ENCODE results near the gene MAP1LC3C. TPM values are rescaled to one million over a fixed set of nuclear protein-coding genes. Genes with fewer than 3 reads are reported as not detected.

Gene MAP1LC3C
- total RNA-seq, 2 donors from 2014 or later, result 0.26 to 9.6 TPM

DNA sequence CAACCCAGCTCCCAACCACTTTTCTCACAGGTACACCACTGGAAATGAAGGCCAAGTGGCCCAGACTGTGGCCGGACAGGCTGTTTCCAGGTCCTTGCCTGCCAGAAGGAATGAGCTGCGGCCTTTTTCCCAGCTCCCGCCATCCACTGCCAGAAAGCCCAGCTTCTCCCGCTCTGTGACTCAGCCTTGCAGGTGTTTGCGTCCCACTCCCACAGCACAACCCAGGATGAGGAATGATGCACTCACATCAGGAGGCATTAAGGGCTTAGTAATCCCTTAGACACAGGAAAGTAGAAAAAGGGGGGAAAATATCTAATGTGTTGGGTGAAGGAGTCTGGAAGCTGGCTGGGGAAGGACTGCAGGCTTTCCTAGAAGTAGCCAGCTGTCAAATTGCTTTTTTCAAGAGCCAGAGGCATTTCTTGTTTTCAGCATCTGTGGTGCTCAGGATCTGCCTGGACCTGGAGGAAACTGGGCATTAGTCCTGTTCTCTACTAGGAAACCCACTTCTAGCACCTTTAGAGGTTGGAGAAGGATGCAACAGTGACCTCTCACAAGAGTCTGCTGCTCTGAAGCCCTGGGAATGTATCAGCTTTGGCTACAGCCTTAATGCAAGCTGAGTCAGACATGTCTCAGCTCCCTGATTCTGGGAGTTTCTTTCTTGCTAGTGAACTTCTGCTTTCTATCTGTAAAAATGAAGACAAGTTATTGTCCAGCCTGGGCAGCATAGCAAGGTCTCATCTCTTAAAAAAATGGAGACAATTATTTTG is 13.2 kb upstream of the MAP1LC3C start:
- no peak for DNase-seq
- no peak for ATAC-seq
- no peak overlapping the region for H3K4me3 ChIP-seq
- TF ChIP-seq, protein P1, sequence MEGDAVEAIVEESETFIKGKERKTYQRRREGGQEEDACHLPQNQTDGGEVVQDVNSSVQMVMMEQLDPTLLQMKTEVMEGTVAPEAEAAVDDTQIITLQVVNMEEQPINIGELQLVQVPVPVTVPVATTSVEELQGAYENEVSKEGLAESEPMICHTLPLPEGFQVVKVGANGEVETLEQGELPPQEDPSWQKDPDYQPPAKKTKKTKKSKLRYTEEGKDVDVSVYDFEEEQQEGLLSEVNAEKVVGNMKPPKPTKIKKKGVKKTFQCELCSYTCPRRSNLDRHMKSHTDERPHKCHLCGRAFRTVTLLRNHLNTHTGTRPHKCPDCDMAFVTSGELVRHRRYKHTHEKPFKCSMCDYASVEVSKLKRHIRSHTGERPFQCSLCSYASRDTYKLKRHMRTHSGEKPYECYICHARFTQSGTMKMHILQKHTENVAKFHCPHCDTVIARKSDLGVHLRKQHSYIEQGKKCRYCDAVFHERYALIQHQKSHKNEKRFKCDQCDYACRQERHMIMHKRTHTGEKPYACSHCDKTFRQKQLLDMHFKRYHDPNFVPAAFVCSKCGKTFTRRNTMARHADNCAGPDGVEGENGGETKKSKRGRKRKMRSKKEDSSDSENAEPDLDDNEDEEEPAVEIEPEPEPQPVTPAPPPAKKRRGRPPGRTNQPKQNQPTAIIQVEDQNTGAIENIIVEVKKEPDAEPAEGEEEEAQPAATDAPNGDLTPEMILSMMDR (IDR thresholded peaks at IDR 0.05), result no peak
- no peak for TF ChIP-seq POLR2A (IDR thresholded peaks at IDR 0.05)
- no peaks in the 10 kb centered on the region for H3K36me3 ChIP-seq (replicated peaks in 1 of 2; ENCODE audit: insufficient read depth in 1 of 2, low read depth in 2 of 2)
- no peaks in the 10 kb centered on the region for H3K27me3 ChIP-seq
- 81 to 87% methylated on average over 5 of the region's 5 CpGs for WGBS, 2 donors
- no peaks in the 10 kb centered on the region for H3K4me1 ChIP-seq
- no peak overlapping the region for H3K27ac ChIP-seq
- intact Hi-C loops (cut with DNase I), result no loop called here
- no peaks in the 10 kb centered on the region for H3K9me3 ChIP-seq

DNA sequence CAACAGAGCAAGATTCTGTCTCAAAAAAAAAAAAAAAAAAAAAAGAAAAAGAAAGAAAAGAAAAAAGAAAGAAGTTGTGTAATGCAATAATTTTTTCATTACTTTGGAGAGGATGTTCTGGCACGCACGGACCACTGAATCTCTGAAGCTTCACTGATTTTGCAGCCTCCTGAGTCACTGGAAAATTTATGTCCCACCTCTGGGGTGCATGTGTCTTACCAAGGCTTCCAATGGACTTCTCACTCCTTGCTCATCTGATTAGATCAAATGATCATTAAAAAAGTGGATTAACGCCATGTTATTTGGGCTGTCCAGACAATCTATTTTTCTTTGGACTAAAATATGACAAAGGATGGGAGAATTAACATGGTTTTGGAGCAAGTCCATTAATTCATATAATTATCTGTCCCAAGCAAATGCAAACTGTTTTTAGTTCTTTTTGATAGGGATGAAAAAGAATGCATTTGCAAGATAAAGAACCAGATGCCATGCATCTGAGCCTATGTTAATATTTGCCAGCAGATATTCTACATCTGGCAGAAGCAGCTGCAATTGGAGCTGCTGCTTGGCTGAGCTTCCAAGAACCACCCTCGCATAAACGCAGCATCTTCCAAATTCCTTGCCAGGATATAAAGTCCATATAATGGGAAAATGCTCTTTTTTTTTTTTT is 10.1 kb upstream of the MAP1LC3C start:
- WGBS, 2 donors, result 66 to 69% methylated on average over 5 of the region's 5 CpGs
- ATAC-seq (no peak), DNase-seq (no peak)
- intact Hi-C loops (cut with DNase I), result no loop called here
- no peak for TF ChIP-seq POLR2A (IDR thresholded peaks at IDR 0.05)
- TF ChIP-seq, protein P1 (IDR thresholded peaks at IDR 0.05), result no peak
- Histone ChIP-seq H3K4me1 (no peaks in the 10 kb centered on the region), H3K9me3 (no peaks in the 10 kb centered on the region), H3K36me3 (replicated peaks in 1 of 2; ENCODE audit: insufficient read depth in 1 of 2, low read depth in 2 of 2) (no peaks in the 10 kb centered on the region), H3K27ac (no peak overlapping the region), H3K4me3 (no peak overlapping the region), H3K27me3 (no peaks in the 10 kb centered on the region)

DNA sequence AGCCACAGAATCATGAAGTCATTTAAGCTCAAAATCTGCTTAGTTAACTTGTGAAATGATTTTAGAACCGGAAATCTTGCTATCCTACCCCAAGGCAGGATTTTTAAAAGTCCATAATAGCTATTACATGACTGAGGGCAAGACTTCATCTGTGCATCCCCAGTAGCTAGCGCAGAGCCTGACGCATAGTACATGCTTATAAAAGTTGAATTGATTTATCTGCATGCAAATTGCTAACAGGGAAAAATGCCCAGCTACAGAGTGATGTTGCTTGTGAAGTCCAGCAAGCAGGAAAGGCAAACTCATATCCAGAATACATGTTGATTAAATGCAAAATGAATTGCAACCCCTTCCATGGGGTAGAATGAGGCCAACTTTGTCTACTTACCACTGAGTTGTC is 8.1 kb upstream of the MAP1LC3C start:
- Histone ChIP-seq H3K4me3 (no peak overlapping the region), H3K9me3 (no peaks in the 10 kb centered on the region), H3K27ac (no peak overlapping the region), H3K36me3 (replicated peaks in 1 of 2; ENCODE audit: insufficient read depth in 1 of 2, low read depth in 2 of 2) (no peaks in the 10 kb centered on the region), H3K27me3 (no peaks in the 10 kb centered on the region), H3K4me1 (no peaks in the 10 kb centered on the region)
- intact Hi-C loops (cut with DNase I), result no loop called here
- TF ChIP-seq, protein P1 (IDR thresholded peaks at IDR 0.05), result no peak
- TF ChIP-seq POLR2A (IDR thresholded peaks at IDR 0.05), result no peak
- ATAC-seq, result no peak
- no peak for DNase-seq
- 71 to 77% methylated on average over 3 of the region's 3 CpGs for WGBS, 2 donors

DNA sequence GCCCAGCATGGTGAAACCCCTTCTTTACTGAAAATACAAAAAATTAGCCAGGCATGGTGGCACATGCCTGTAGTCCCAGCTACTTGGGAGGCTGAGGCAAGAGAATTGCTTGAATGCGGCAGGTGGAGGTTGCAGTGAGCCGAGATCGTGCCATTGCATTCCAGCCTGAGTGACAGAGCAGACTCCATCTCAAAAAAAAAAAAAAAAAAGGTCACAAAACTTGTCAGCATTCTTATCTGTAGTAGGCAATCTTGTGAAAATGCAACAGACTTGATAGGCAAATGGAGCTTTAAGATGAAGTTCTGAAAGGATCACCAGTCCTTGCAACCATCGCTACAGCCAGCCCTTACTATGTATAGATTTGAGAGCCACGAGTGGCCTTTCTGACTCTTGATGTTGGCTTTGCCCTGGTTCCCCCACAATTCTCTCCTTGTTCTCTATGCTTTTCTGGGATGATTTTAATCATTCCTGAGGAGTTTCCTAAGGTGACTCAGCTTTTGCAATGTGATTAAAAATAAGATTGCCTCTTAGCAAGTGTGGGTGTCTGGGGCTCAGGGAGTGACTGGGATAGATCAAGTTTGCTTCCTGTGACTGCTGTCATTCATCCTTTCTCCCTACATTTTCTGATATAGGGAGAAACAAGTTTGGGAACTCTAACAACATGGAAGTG is 7.1 kb upstream of the MAP1LC3C start:
- intact Hi-C loops (cut with DNase I), result no loop called here
- Histone ChIP-seq H3K9me3 (no peaks in the 10 kb centered on the region), H3K36me3 (replicated peaks in 1 of 2; ENCODE audit: insufficient read depth in 1 of 2, low read depth in 2 of 2) (no peaks in the 10 kb centered on the region), H3K27ac (no peak overlapping the region), H3K4me1 (no peaks in the 10 kb centered on the region), H3K4me3 (no peak overlapping the region), H3K27me3 (no peaks in the 10 kb centered on the region)
- ATAC-seq (no peak), DNase-seq (no peak)
- 68 to 70% methylated on average over 5 of the region's 5 CpGs for WGBS, 2 donors
- TF ChIP-seq, protein P1 (IDR thresholded peaks at IDR 0.05), result no peak
- no peak for TF ChIP-seq POLR2A (IDR thresholded peaks at IDR 0.05)

Data from body of pancreas (tissue), 4 donors.